Fibroblast of lung (primary cell): ENCODE results near the gene TBC1D22A.

ENCODE experiments used
- CTCF ChIP-seq, 2 donors: IDR thresholded peaks in 1 of 2; conservative IDR thresholded peaks in 1 of 2; 1 replicate in 1 of 2; 2 replicates in 1 of 2; pipeline ENCODE4 v1.5.1; 2011 to 2012; ENCODE audit warnings: low read length in 2 of 2, control low read depth in 1 of 2, inconsistent platforms in 1 of 2, low read depth in 1 of 2, mild to moderate bottlenecking in 1 of 2
- EZH2 ChIP-seq: IDR thresholded peaks from 2 replicates; pipeline ENCODE4 v1.5.1; 2012; ENCODE audit warnings: low read length, control low read depth, mild to moderate bottlenecking; ENCODE audit errors: missing control alignments

- no peak for TF ChIP-seq EZH2
- TF ChIP-seq CTCF (conservative IDR thresholded peaks at IDR 0.05 in 1 of 2, IDR thresholded peaks at IDR 0.05 in 1 of 2; ENCODE audit: low read depth in 1 of 2, low read length in 2 of 2): no peak
These were observed 13.7 kb downstream of the TBC1D22A start for GRCh38 chr22:46775850-46776826.
